Mesenchymal stem cell (in vitro differentiated cells and primary cell): ENCODE measurements around the gene RFTN1.
A peak's percentile ranks its signal among the peaks of the same experiment; 100 is the strongest.

Experiments used
- DNase-seq: peaks from one replicate; pipeline ENCODE4 v3.0.0-alpha.2; 2013
- H2AFZ ChIP-seq: one replicate; pipeline ENCODE4 v1.6.1; 2013; ENCODE audit warnings: low read depth, mild to moderate bottlenecking, control low read depth, inconsistent platforms, low read length, moderate library complexity
- H2AK5ac ChIP-seq: 2 replicates; pipeline ENCODE4 v1.6.1; 2013; ENCODE audit warnings: low read length, moderate library complexity, mild to moderate bottlenecking, inconsistent platforms; ENCODE audit not compliant: severe bottlenecking
- H2BK120ac ChIP-seq: one replicate; pipeline ENCODE4 v1.6.1; 2013; ENCODE audit warnings: low read depth, mild to moderate bottlenecking, inconsistent platforms, low read length, moderate library complexity
- H2BK12ac ChIP-seq, 2 experiments: one replicate each; pipeline ENCODE4 v1.6.1; 2013; ENCODE audit warnings: inconsistent platforms in 2 of 2, low read length in 2 of 2, mild to moderate bottlenecking in 2 of 2, moderate library complexity in 2 of 2, control low read depth in 1 of 2
- H2BK15ac ChIP-seq: one replicate; pipeline ENCODE4 v1.6.1; 2013; ENCODE audit warnings: mild to moderate bottlenecking, low read depth, inconsistent platforms; ENCODE audit not compliant: poor library complexity, severe bottlenecking
- H2BK5ac ChIP-seq: 2 replicates; pipeline ENCODE4 v1.6.1; 2013; ENCODE audit warnings: low read depth, mild to moderate bottlenecking, low read length, control low read depth, inconsistent platforms; ENCODE audit not compliant: poor library complexity, severe bottlenecking
- H3K14ac ChIP-seq, 2 experiments: one replicate each; pipeline ENCODE4 v1.6.1; 2013; ENCODE audit warnings: inconsistent platforms in 2 of 2, low read length in 2 of 2, control low read depth in 1 of 2, mild to moderate bottlenecking in 1 of 2, moderate library complexity in 1 of 2
- H3K18ac ChIP-seq, 2 experiments: one replicate each; pipeline ENCODE4 v1.6.1; 2013; ENCODE audit warnings: inconsistent platforms in 2 of 2, low read length in 2 of 2, control low read depth in 1 of 2, low read depth in 1 of 2, mild to moderate bottlenecking in 1 of 2
- H3K23ac ChIP-seq, 2 experiments: one replicate each; pipeline ENCODE4 v1.6.1; 2013; ENCODE audit warnings: inconsistent platforms in 2 of 2, low read length in 2 of 2, mild to moderate bottlenecking in 2 of 2, moderate library complexity in 2 of 2, control low read depth in 1 of 2
- H3K27ac ChIP-seq: 2 replicates; pipeline ENCODE4 v1.5.1; 2013; ENCODE audit warnings: mild to moderate bottlenecking, moderate library complexity, low read length, control low read depth, inconsistent platforms; ENCODE audit not compliant: poor library complexity, severe bottlenecking
- H3K27me3 ChIP-seq, 2 experiments: 2 replicates each; pipeline versions ENCODE4 v1.6.1 to v1.7.0; 2013; ENCODE audit warnings: low read length in 2 of 2, mild to moderate bottlenecking in 2 of 2, moderate library complexity in 2 of 2, control low read depth in 1 of 2, inconsistent platforms in 1 of 2; ENCODE audit not compliant: control insufficient read depth in 1 of 2, insufficient read depth in 1 of 2
- H3K36me3 ChIP-seq, 2 experiments: 2 replicates each; pipeline versions ENCODE4 v1.6.1 to v1.7.0; 2013; ENCODE audit warnings: low read length in 2 of 2, control low read depth in 1 of 2, inconsistent platforms in 1 of 2, low read depth in 1 of 2, mild to moderate bottlenecking in 1 of 2; ENCODE audit not compliant: insufficient read depth in 2 of 2, control insufficient read depth in 1 of 2
- H3K4ac ChIP-seq, 2 experiments: one replicate each; pipeline ENCODE4 v1.6.1; 2013; ENCODE audit warnings: inconsistent platforms in 2 of 2, low read length in 2 of 2, mild to moderate bottlenecking in 2 of 2, moderate library complexity in 2 of 2, control low read depth in 1 of 2, low read depth in 1 of 2
- H3K4me1 ChIP-seq: 2 replicates; pipeline ENCODE4 v1.6.1; 2013; ENCODE audit warnings: low read depth, low read length, control low read depth; ENCODE audit not compliant: control insufficient read depth, insufficient read depth
- H3K4me2 ChIP-seq: 2 replicates; pipeline ENCODE4 v1.6.1; 2013; ENCODE audit warnings: low read length, mild to moderate bottlenecking, inconsistent platforms; ENCODE audit not compliant: poor library complexity, severe bottlenecking
- H3K4me3 ChIP-seq, 2 experiments: 2 replicates each; pipeline versions ENCODE4 v1.5.1 to v1.7.0; 2013; ENCODE audit warnings: low read length in 2 of 2, mild to moderate bottlenecking in 2 of 2, control low read depth in 1 of 2, low read depth in 1 of 2; ENCODE audit not compliant: insufficient read depth in 1 of 2
- H3K79me1 ChIP-seq: replicated peaks from 2 replicates; pipeline ENCODE4 v1.6.1; 2013; ENCODE audit warnings: mild to moderate bottlenecking, control low read depth, low read length, inconsistent platforms; ENCODE audit not compliant: poor library complexity, severe bottlenecking
- H3K9ac ChIP-seq: 2 replicates; pipeline ENCODE4 v1.7.0; 2013; ENCODE audit warnings: mild to moderate bottlenecking, low read length, moderate library complexity
- H3K9me3 ChIP-seq: 2 replicates; pipeline ENCODE4 v1.7.0; 2013; ENCODE audit warnings: mild to moderate bottlenecking, low read length; ENCODE audit not compliant: control insufficient read depth
- H4K8ac ChIP-seq: one replicate; pipeline ENCODE4 v1.6.1; 2013; ENCODE audit warnings: inconsistent platforms, mild to moderate bottlenecking, low read length, moderate library complexity
- H4K91ac ChIP-seq: one replicate; pipeline ENCODE4 v1.6.1; 2013; ENCODE audit warnings: mild to moderate bottlenecking, low read length, inconsistent platforms
- WGBS: methylation state at CpG from one replicate; pipeline ENCODE4 v1.1.7; 2013; ENCODE audit warnings: mixed read lengths; 5-methylcytosine and 5-hydroxymethylcytosine counted together

The RFTN1 gene

DNA sequence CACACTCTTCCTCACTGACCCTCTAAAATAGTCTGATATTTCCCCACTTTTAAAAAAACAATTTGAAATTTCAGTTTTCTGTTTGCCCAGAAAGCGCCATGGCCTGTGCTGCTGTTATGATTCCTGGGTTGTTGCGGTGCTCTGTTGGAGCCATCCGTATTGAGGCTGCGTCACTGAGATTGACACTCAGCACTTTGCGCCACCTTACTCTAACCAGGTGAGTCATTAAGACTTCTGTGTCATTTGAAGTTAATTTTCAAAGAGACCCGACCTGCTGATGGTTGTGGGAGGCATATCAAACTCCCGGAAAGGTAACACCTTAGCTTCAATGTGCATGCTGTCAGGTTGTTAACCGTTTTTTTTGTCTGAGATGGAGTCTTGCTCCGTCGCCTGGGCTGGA is 242.6 kb downstream of the RFTN1 start:
- H2AK5ac ChIP-seq, result no peak overlapping the region
- H2BK12ac ChIP-seq, result no peak overlapping the region
- no peak overlapping the region for H4K91ac ChIP-seq
- no peaks in the 10 kb centered on the region for H3K9me3 ChIP-seq
- H3K9ac ChIP-seq, result no peak overlapping the region
- no peak overlapping the region for H3K27ac ChIP-seq
- 96% methylated on average over 10 of the region's 10 CpGs for WGBS
- H3K4me3 ChIP-seq, result no peak overlapping the region
- H3K79me1 ChIP-seq, result peaks cover 2% of the 10 kb centered on the region
- no peaks in the 10 kb centered on the region for H3K27me3 ChIP-seq
- no peak overlapping the region for H3K14ac ChIP-seq
- no peak overlapping the region for H3K18ac ChIP-seq
- peaks cover 6 to 48% of the 10 kb centered on the region in 2 experiments for H3K36me3 ChIP-seq
- H3K4ac ChIP-seq, result no peak overlapping the region
- H4K8ac ChIP-seq, result no peak overlapping the region
- no peak overlapping the region for H2AFZ ChIP-seq
- H3K4me2 ChIP-seq, result no peak overlapping the region
- H2BK5ac ChIP-seq, result no peak overlapping the region
- DNase-seq, result no peak
- H3K4me1 ChIP-seq, result no peaks in the 10 kb centered on the region
- H2BK15ac ChIP-seq, result no peak overlapping the region
- H3K23ac ChIP-seq, result no peak overlapping the region
- no peak overlapping the region for H2BK120ac ChIP-seq

DNA sequence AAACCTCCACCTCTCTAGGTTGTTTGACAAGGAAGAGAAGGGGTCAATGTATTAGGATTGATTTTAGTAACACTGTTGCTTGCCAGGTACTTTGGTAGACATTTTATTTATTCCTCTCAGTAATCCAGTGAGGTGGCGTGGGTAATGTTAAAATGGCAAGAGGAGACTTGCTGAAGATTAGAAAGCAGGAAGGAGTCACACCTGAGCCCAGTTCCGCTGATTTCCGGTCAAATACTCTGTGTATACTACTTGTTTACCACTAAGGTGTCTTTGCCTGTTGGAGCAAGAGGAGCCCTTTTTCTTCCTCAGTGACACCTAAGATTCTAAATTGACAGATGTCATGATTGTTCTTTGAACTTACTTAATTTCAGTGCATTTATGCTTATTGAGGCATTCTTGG is 246.8 kb downstream of the RFTN1 start:
- Histone ChIP-seq H4K91ac (no peak overlapping the region), H3K4me3 (peak overlapping the region in 1 of 2 experiments; percentile 32), H2BK12ac (no peak overlapping the region), H2BK15ac (no peak overlapping the region), H3K27me3 (no peaks in the 10 kb centered on the region), H4K8ac (no peak overlapping the region), H2BK120ac (no peak overlapping the region), H3K14ac (no peak overlapping the region), H3K79me1 (peaks cover 16% of the 10 kb centered on the region), H3K27ac (no peak overlapping the region), H2AFZ (no peak overlapping the region), H3K4ac (no peak overlapping the region), H2BK5ac (no peak overlapping the region), H2AK5ac (no peak overlapping the region), H3K9me3 (no peaks in the 10 kb centered on the region), H3K18ac (no peak overlapping the region), H3K36me3 (peaks cover 6 to 41% of the 10 kb centered on the region in 2 experiments), H3K4me1 (peaks cover 2% of the 10 kb centered on the region), H3K23ac (no peak overlapping the region), H3K4me2 (no peak overlapping the region), H3K9ac (peak overlapping the region; percentile 100)
- 90% methylated on average over 2 of the region's 3 CpGs for WGBS
- no peak for DNase-seq
